Esophagus squamous epithelium (tissue), 4 donors: ENCODE data around the gene OR4C6.

ENCODE experiments used
- POLR2A ChIP-seq, 4 donors: fragments of 450-650 bp; IDR thresholded peaks; one replicate each; pipeline ENCODE4 v1.6.1; 2017; ENCODE audit warnings: antibody characterized with exemption in 4 of 4, mild to moderate bottlenecking in 4 of 4, moderate library complexity in 3 of 4
- TF ChIP-seq, protein P1 (sequence below), 6 experiments: fragments of 450-650 bp in 4 of 6; fragments of 200-600 bp in 2 of 6; sonication (generic) in 2 of 6; IDR thresholded peaks; one replicate each; pipeline ENCODE4 v1.5.1; 2016 to 2019; ENCODE audit warnings: antibody characterized with exemption in 6 of 6, mild to moderate bottlenecking in 4 of 6, moderate library complexity in 4 of 6

- TF ChIP-seq, protein P1, sequence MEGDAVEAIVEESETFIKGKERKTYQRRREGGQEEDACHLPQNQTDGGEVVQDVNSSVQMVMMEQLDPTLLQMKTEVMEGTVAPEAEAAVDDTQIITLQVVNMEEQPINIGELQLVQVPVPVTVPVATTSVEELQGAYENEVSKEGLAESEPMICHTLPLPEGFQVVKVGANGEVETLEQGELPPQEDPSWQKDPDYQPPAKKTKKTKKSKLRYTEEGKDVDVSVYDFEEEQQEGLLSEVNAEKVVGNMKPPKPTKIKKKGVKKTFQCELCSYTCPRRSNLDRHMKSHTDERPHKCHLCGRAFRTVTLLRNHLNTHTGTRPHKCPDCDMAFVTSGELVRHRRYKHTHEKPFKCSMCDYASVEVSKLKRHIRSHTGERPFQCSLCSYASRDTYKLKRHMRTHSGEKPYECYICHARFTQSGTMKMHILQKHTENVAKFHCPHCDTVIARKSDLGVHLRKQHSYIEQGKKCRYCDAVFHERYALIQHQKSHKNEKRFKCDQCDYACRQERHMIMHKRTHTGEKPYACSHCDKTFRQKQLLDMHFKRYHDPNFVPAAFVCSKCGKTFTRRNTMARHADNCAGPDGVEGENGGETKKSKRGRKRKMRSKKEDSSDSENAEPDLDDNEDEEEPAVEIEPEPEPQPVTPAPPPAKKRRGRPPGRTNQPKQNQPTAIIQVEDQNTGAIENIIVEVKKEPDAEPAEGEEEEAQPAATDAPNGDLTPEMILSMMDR (IDR thresholded peaks at IDR 0.05), result no peak
- TF ChIP-seq POLR2A (IDR thresholded peaks at IDR 0.05), result no peak
These were observed 3.9 kb upstream of the OR4C6 start for GRCh38 chr11:55658031-55658573.
